ENCODE data around the gene CCIN. TPM values are rescaled to one million over a fixed set of nuclear protein-coding genes. Genes with fewer than 3 reads are reported as not detected.

Gene CCIN
- total and polyA plus RNA-seq, 2 of the 4 experiments (the other 2 are of a cell fraction) = 0.80 to 1.1 TPM

GRCh38 chr9:36192196-36192595, 23.0 kb downstream of the CCIN start:
- no peak overlapping the region for H2AFZ ChIP-seq (replicated peaks; ENCODE audit: low read length, poor library complexity)
- no peak for TF ChIP-seq RAD21 (IDR thresholded peaks at IDR 0.05; ENCODE audit: low read length)
- TF ChIP-seq USF2 (IDR thresholded peaks at IDR 0.05; ENCODE audit: low read depth, low read length) = no peak
- no peak for TF ChIP-seq MAZ (IDR thresholded peaks at IDR 0.05; ENCODE audit: borderline replicate concordance, low read depth, low read length)
- no peak for TF ChIP-seq SMC3 (IDR thresholded peaks at IDR 0.05; ENCODE audit: low read depth, low read length)
- TF ChIP-seq MAFK (IDR thresholded peaks at IDR 0.05; ENCODE audit: low read depth, low read length) = no peak
- TF ChIP-seq CEBPB (IDR thresholded peaks at IDR 0.05; ENCODE audit: low read depth, low read length) = no peak
- no peak for TF ChIP-seq POLR2A (IDR thresholded peaks at IDR 0.05; ENCODE audit: low read depth, low read length)
- no peak for TF ChIP-seq FOS (IDR thresholded peaks at IDR 0.05; ENCODE audit: low read depth, low read length)
- no peak for TF ChIP-seq CTCF (conservative IDR thresholded peaks at IDR 0.05; ENCODE audit: low read depth, low read length)
- TF ChIP-seq NFE2L2 (IDR thresholded peaks at IDR 0.05; ENCODE audit: low read depth, low read length) = no peak
- no peak for TF ChIP-seq RFX5 (IDR thresholded peaks at IDR 0.05; ENCODE audit: low read depth, low read length)
- no peak for TF ChIP-seq MXI1 (IDR thresholded peaks at IDR 0.05; ENCODE audit: borderline replicate concordance, low read depth, low read length)
- TF ChIP-seq RCOR1 (IDR thresholded peaks at IDR 0.05; ENCODE audit: insufficient replicate concordance, low read length) = no peak
- no peak for TF ChIP-seq CHD1 (IDR thresholded peaks at IDR 0.05; ENCODE audit: low read depth, low read length)
- no peak for TF ChIP-seq BHLHE40 (IDR thresholded peaks at IDR 0.05; ENCODE audit: low read depth, low read length)
- no peak for TF ChIP-seq ELK1 (IDR thresholded peaks at IDR 0.05; ENCODE audit: borderline replicate concordance, low read depth, low read length)
- DNase-seq (peak; percentile 20), ATAC-seq (ENCODE audit: low read depth) (no peak)
- peaks cover 21% of the 10 kb centered on the region for H3K9me1 ChIP-seq (ENCODE audit: insufficient read depth, low read length)
- no peak overlapping the region for H2BK120ac ChIP-seq (ENCODE audit: low read depth, low read length)
- no peak overlapping the region for H2BK20ac ChIP-seq (ENCODE audit: low read depth, low read length)
- H3K27me3 ChIP-seq (ENCODE audit: control insufficient read depth, insufficient read depth, low read length) = no peaks in the 10 kb centered on the region
- peaks cover 5% of the 10 kb centered on the region for H3K36me3 ChIP-seq (ENCODE audit: control insufficient read depth, insufficient read depth, low read length)
- peak overlapping the region; percentile 73 for H3K4me3 ChIP-seq (ENCODE audit: insufficient read depth, low read depth, low read length)
- H3K4ac ChIP-seq (ENCODE audit: low read depth, low read length) = no peak overlapping the region
- dilution Hi-C loops (cut with HindIII; ENCODE audit: low sequenced_read_pairs, unreplicated experiment) (no loop called here), intact Hi-C loops (cut with micrococcal nuclease) (loop anchor here (2.0 to 5.0 kb wide), 3 partner anchors 15 to 135 kb away; no protein-coding TSS in a partner anchor), in situ Hi-C loops (cut with MboI; ENCODE audit: low sequenced_read_pairs) (no loop called here)
- no peak overlapping the region for H2BK5ac ChIP-seq (ENCODE audit: low read depth, low read length, poor library complexity, severe bottlenecking)
- H2AK5ac ChIP-seq (ENCODE audit: low read depth, low read length) = no peak overlapping the region
- H2BK15ac ChIP-seq (ENCODE audit: low read depth, low read length) = no peak overlapping the region
- no peak overlapping the region for H4K91ac ChIP-seq (ENCODE audit: insufficient read depth, low read depth, low read length)
- no peak overlapping the region for H3K27ac ChIP-seq (ENCODE audit: insufficient read depth, low read length)
- no CpG with 5 or more reads among the region's 4 CpGs for WGBS, 2 experiments (ENCODE audit: extremely low coverage in 2 of 2, insufficient read length in 1 of 2)
- peak overlapping the region; percentile 86 for H3K9ac ChIP-seq (ENCODE audit: low read depth, low read length)
- peaks cover 15% of the 10 kb centered on the region for H3K4me1 ChIP-seq (ENCODE audit: control insufficient read depth, insufficient read depth, low read length)
- H3K56ac ChIP-seq (ENCODE audit: extremely low read depth, insufficient read depth, low read length) = no peak overlapping the region
- H3K4me2 ChIP-seq (ENCODE audit: low read depth, low read length) = peak overlapping the region; percentile 99
- peaks cover 3 to 57% of the 10 kb centered on the region in 2 experiments; a peak in 2 of 4 replicates for H3K79me1 ChIP-seq (ENCODE audit: low read depth in 1 of 2, low read length in 2 of 2)
- peaks cover 52% of the 10 kb centered on the region for H4K20me1 ChIP-seq (ENCODE audit: insufficient read depth, low read length)
- H4K8ac ChIP-seq (ENCODE audit: low read depth in 2 of 2, low read length in 2 of 2) = no peak overlapping the region
- no peak overlapping the region for H2AK9ac ChIP-seq (replicated peaks; ENCODE audit: low read depth, low read length, poor library complexity)
- no peak overlapping the region; the same call in 1 of the 2 replicates for H3K23ac ChIP-seq (ENCODE audit: low read depth, low read length)
- no peaks in the 10 kb centered on the region for H3K9me3 ChIP-seq (ENCODE audit: control insufficient read depth, insufficient read depth, low read length)
- ChIA-PET CTCF (no interaction called here), POLR2A (ENCODE audit: unreplicated experiment) (no interaction called here)
- no peak overlapping the region for H3K14ac ChIP-seq (replicated peaks; ENCODE audit: low read depth, low read length)
- TSS peak; percentile 30 for BruUV-seq (replicated peaks)
- H4K5ac ChIP-seq (ENCODE audit: low read depth, low read length) = no peak overlapping the region
- H3K18ac ChIP-seq (ENCODE audit: low read depth, low read length) = no peak overlapping the region
